Glomerular visceral epithelial cell (primary cell): ENCODE measurements around the gene KRT7.
"Not testable (repeated sequence)": the region's sequence is repeated elsewhere in the genome, so short reads cannot be mapped to it uniquely, and the experiment has no call there.

Experiments used
- DNase-seq: peaks from one replicate; pipeline ENCODE4 v3.0.0-alpha.2; 2016; ENCODE audit errors: extremely low spot score

Gene KRT7

GRCh38 chr12:52278575-52279421 lies 45.8 kb downstream of the KRT7 start:
- DNase-seq = peak; percentile 82

- DNase-seq = peak; percentile 89
Observed at GRCh38 chr12:52279422-52280318, 46.6 kb downstream of the KRT7 start.

DNA sequence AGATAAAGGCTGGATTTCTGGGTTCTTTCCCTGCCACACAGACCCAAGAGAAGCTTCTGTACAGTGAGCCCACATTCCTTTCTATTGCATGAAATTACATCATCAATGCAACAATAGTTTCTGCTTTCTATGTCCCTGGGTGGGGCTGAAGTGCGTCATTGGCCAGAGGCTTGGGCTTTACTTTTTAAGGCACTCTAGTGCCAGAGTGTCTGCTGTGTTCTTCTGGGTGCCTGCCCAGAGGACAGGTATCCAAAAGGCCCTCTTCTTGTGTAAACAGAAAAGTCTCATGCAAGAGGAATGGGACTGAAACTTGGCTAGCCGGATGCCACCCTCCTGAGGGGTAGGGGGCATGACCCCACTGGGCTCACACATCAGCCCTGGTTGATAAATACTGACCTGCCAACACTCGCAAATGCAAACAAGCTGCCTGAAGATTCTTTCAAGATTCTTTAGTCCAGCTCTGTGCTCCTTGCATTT lies 47.3 kb downstream of the KRT7 start:
- peak; percentile 88 for DNase-seq

DNA sequence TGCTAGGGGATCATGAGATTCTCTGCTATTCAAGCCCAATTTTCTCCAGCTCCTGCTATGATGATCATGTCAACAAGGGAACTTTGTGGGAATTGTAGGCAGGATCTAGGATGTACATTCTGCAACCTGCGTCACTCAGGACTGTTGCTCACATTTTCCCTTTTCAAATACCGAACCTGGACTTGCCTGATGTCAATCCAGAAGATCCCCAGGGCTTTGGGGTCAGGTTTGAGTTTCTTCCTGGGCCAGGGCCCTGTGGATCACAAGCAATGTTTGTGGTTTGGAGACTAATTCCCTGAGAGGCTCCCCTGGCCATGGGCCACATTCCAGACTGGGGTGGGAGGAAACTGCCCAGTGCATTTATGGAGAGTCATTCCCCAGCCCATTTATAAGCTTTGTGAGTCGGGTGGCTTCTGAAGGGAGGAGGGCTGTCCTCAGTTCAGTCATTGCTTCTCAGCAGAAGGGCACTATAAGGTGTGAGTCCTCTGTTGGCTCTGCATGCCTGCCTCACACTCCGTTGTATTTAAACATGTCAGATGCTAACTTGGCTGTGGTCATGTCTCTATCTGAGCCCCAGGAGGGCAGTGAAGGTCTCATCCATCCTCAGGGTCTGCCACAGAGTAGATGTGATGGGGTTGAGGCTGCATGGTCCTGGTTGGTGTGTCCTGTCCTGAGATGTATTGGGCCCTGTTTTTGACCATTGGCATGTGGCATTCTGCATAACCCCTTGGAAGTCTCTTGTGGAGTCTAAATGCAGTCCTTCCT lies 47.9 kb downstream of the KRT7 start:
- DNase-seq = peak; percentile 95

- DNase-seq = no peak
Observed at GRCh38 chr12:52284562-52285171, 51.6 kb downstream of the KRT7 start.

DNA sequence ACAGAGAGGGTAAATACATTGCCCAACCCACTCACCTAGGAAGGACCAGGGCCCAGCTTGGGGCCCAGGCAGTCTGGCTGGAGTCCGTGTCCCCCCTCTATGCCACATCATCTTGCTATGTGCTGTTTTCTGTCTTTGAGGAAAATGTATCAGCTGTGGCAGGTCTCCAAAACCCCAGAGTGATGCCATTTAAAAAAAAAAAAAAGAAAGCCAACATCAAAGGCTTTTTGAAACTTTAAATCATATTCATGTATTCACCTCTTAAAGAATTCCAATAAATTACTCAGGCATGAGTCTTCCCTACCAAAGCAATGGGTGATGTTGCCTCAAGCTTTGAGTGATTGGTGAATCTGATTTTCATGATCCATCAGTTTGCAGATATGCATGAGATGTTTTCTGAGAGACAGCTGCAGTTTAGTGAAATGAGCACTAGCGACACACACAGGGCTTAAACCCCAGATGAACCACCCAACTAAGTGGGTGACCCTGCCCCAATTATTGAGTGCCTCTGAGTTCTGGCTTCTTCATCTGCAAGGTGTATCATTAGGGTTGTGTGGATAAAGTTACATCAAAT lies 52.2 kb downstream of the KRT7 start:
- peak; percentile 42 for DNase-seq

DNA sequence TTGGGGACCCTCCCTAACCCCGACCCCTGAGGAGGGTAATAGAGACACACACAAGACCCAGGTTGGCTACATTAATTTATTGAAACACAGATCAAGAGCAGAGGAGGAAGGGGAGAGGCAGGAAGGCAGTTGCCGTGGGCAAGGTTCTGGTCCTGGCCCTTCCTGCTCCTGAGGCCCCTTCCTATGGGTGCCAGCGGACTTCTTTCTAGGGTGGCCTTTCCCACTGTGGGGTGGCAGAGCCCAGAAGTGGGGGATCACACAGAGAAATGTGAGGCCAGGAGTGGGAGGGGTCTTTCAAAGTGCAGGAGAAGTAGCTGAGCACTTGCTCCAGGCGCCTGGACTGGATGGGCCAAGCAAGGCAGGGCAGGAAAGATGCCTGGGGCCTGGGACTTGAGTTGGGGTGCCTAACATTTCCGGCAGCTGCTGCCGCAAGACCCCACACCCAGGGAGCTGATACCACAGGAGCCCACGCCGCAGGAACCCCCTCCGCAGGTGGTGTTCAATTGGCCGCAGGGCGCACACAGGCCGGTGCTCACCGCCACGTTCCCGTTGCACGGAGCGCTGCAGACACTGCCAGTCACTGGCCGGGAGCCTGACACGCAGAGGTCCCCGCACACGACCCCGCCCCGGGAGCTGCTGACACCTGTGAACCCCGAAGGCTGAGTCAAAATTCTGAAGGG lies 52.9 kb downstream of the KRT7 start:
- DNase-seq = no peak

DNA sequence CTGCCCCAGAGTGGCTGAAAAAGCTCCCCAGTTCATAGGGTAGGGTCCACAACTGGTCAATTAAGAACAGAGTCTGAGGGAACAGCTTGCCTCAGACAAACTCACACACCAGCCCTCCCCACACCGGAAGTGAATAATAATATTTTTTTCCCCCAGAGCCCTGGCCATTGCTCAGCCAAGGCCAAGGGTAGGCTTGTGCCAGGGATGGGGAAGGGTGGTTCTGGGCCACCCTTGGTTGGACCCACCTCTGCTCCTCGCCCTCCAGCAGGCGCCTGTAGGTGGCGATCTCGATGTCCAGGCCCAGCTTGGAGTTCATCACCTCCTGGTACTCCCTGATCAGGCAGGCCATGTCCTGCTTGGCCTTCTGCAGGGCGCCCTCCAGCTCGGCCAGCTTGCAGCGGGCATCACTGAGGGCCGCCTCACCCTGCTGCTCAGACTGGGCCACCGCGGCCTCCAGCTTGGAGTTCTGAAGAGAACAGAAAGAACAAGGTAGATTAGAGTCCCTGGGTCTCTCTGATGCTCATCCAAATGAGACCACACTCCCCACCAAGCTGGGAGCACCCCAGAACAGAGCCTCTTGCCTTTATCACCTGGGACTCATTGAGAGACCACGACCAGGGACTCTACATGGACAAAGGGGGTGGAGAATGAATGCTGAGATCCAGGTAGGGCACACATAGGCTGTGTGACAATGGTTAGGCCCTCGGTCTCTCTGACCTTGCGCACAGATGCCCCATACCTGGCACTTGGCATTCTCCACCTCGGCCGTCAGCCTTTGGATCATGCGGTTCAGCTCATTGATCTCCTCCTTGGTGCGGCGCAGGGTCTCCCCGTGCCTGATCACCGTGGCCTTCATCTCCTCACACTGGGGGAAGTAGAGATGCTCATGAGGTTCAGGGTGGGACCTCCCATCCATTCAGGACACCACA lies 54.1 kb downstream of the KRT7 start:
- not testable (repeated sequence) for DNase-seq

DNA sequence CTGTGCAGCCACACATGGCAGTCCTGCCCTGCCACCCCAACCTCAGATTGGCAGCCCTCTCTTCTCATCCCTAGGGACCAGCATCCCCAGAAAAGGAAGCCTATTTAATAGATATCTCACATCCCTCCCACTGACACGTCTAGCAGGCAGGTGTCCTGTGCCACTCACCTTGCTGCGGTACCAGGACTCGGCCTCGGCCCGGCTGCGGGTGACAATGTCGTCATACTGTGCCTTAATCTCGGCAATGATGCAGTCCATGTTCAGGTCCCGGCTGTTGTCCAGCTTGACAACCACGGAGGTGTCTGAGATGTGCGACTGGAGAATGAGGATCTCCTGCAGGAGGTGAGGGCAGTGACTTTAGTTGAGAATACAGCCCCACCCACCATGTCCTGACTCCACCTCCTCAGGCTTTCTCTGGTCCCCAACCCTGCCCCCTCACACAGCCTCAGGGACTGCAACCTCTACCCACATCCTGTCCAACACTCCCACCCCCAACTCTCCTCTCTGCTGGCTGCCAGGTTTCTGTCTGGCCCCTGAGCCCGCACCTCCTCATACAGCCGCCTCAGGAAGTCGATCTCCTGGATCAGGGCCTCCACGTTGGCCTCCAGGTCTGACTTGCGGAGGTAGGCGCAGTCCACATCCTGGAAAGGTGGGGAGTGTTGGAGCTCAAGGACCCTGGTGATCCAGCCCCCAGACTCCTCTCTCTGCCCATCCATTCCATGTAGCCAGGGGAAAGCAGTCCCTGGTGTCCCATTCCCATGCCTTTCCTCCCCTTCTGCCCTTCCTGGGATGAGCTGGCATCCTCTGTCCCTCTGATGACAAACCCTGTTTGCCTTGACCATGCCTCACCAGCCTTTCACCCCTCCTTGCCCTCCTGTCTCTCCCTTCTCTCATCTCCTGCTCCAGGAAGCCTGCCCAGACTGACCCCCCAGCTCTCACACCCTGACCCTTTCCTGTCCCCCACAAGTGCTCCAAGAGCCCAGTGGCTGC lies 55.1 kb downstream of the KRT7 start:
- not testable (repeated sequence) for DNase-seq

DNA sequence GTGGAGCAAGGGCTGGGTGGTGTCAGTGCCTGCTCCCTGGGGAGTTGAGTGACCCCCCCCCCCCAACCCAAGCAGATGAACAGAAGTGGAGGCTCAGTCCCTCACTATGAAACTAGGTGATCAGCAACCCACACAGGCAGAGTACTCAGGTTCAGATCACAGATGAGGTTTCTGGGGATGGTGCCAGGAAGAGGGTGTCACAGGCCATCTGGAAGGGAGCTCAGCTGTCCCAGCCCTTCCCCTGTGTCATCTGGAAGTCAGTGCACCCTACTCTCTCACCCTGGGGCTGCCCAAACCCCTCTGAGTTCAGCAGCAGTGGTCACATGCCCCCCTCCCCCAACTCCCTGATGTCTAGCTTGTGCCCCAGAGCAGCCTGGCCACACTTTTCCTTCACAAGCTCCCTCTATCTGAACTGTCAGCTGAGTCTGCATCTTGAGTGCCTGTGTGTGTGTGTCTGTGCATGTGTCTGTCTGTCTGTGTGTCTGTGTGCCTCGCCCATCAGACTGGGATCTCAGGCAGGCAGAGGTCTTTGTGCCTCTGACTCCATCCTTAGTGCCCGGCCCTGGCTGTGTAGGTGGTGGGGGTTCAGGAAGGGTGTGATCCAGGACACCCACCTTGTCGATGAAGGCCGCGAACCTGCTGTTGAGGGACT lies 57.6 kb downstream of the KRT7 start:
- DNase-seq = not testable (repeated sequence)

- DNase-seq = no peak
Observed at GRCh38 chr12:52291267-52291935, 58.4 kb downstream of the KRT7 start, which contains the start of gene KRT81. Gene KRT81, minus strand, starts transcription at chr12:52291534. Its CDS starts 69 bp downstream, at chr12:52291465.

DNA sequence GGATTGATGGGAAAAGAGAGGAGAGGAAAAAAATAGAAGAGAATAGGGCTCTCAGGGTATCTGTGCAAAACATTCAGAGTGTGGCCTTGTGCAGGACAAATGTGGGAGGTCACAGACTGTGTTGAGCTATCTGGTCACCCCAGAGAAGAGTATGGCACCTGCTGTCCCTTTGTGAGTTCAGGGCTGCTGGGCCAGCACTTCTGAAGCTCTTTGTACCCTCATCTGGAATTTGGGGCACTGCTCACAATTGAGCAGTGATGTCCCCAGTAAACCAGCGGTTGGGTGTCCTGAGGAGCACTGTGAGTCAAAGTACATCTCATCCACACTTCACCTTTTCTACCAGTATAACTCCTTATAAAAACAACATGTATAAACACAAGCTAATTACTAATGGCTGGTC lies 60.9 kb downstream of the KRT7 start:
- no peak for DNase-seq

DNA sequence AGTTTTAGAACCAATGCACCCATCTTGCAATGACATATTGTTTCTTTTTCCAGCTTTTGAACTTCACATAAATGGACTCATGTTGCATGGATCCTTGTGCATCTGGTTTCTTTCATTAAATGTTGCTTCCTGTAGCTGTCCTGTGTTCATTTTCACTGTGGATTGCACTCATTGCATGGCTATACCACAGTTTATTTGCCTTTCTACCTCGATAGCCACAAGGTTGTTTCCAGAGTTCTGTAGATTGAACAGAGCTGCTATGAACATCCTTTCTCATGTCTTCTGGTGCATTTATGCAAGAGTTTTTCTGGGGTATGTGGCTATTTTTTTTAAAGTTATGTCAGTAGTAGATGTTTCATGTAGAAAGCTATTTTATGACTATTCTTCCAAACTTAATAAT lies 61.8 kb downstream of the KRT7 start:
- no peak for DNase-seq

DNA sequence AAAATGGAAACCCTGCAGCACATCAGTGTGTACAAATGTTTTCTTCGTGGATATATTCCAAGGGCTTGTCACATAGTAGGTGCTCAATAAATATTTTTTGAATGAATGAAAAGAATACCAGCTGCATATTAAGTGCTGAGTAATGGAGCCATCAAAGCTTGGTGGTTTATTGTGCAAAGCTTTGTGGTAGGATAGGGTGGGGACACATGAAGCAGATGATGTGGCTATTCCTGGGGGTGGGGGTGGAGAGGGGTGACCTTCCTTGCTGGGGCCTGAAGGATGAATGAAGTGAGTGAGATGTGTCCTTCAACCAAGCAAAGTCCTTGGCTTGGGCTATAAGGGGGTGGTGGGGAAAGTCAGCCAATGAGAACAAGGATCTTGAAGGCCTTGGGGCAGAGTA lies 62.6 kb downstream of the KRT7 start:
- DNase-seq = no peak

- no peak for DNase-seq
Observed at GRCh38 chr12:52296572-52297215, 63.7 kb downstream of the KRT7 start.
